Astrocyte of the spinal cord (primary cell): ENCODE measurements around the gene HCAR2.

Experiments used
- DNase-seq: peaks from one replicate; pipeline ENCODE4 v3.0.0; 2011; ENCODE audit warnings: low read depth, low spot score
- H3K4me3 ChIP-seq: 2 replicates; pipeline ENCODE4 v1.5.1; 2011; ENCODE audit warnings: low read depth, mild to moderate bottlenecking, low read length, moderate library complexity
- in situ Hi-C: cut with HindIII; loops from 2 replicates; pipeline ENCODE4 v1.10.0; 2017; ENCODE audit warnings: low sequenced_read_pairs
- TF ChIP-seq, protein P1 (sequence below): IDR thresholded peaks from 2 replicates; pipeline ENCODE4 v1.5.1; 2012; ENCODE audit warnings: low read depth, mild to moderate bottlenecking, low read length, inconsistent platforms

HCAR2 gene

DNA sequence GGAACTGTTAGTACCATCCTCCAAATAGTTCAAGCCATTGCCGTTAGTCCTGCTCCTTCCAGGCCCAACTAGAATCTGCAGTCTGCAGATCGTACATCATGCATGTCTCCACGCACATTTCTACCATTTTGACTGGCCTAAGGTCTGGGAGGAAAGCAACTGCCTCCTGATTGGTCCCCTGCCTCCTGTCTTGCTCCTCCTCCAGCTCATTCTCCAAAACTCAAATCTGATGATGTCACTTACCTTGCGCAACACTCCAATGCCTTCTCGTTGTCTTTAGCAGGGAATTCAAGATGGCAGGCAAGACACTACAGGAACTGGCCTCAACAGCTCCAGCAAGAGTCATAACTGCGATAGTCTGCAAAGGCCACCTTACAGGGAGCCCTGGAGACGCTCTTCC, 37.2 kb upstream of the HCAR2 start:
- DNase-seq = no peak
- in situ Hi-C loops = no loop called here
- H3K4me3 ChIP-seq = no peak overlapping the region
- TF ChIP-seq, protein P1, sequence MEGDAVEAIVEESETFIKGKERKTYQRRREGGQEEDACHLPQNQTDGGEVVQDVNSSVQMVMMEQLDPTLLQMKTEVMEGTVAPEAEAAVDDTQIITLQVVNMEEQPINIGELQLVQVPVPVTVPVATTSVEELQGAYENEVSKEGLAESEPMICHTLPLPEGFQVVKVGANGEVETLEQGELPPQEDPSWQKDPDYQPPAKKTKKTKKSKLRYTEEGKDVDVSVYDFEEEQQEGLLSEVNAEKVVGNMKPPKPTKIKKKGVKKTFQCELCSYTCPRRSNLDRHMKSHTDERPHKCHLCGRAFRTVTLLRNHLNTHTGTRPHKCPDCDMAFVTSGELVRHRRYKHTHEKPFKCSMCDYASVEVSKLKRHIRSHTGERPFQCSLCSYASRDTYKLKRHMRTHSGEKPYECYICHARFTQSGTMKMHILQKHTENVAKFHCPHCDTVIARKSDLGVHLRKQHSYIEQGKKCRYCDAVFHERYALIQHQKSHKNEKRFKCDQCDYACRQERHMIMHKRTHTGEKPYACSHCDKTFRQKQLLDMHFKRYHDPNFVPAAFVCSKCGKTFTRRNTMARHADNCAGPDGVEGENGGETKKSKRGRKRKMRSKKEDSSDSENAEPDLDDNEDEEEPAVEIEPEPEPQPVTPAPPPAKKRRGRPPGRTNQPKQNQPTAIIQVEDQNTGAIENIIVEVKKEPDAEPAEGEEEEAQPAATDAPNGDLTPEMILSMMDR = no peak

DNA sequence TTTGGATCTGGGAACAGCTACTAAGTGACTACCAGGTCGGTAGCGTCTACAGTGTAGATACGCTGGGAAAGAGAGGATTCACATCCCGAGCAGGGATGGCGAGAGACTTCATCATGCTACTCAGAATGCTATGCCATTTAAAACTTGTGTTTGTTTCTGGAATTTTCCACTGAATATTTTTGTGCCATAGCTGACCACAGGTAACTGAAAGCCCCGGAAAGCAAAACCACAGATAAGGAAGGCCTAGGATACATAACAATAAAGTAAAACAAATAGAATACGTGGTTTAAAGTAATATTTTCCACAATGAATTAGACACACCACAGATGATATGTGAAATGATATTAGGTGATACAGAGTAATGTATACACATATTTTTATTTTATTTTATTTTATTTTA, 35.4 kb upstream of the HCAR2 start:
- H3K4me3 ChIP-seq = no peak overlapping the region
- in situ Hi-C loops = no loop called here
- DNase-seq = peak; percentile 33
- TF ChIP-seq, protein P1 = no peak

DNA sequence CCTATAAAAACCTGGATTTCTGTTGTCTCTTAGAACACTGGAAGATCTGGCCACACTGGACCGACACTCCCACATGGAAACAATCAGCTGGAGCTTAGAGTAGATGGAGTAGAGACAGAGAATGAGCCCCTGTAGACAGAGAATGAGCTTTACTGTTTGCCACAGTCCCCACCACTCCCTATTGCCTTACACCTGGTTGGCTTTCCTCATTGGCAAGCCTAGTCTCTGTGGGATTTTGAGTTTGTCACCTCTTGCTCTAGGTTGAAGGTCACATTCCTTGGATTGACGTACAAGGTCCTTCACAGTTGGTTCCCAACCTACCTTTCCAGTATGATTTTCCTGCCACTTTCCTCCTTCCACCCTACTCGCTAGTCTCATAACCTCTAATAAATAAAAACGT, 29.5 kb upstream of the HCAR2 start:
- in situ Hi-C loops = no loop called here
- H3K4me3 ChIP-seq = no peak overlapping the region
- no peak for DNase-seq
- TF ChIP-seq, protein P1 = no peak

DNA sequence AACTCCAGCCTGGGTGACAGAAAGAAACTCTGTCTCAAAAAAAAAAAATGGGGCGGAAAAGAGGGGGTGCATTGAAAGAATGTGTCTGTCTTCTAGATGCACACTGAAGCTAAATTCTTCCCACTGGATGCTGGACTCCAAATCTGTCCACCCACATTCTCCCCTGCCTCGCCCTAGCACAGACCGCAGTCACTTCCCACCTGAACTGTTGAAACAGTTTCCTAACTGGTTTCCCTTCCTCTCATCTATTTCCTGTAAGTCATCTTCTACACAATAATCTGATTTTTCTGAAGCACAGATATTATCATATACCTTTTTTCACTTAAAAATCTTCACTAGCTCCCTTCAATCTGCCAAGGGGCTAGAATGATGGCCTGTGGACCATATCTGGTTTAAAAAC, 29.0 kb upstream of the HCAR2 start:
- in situ Hi-C loops = no loop called here
- TF ChIP-seq, protein P1 = no peak
- no peak for DNase-seq
- no peak overlapping the region for H3K4me3 ChIP-seq

DNA sequence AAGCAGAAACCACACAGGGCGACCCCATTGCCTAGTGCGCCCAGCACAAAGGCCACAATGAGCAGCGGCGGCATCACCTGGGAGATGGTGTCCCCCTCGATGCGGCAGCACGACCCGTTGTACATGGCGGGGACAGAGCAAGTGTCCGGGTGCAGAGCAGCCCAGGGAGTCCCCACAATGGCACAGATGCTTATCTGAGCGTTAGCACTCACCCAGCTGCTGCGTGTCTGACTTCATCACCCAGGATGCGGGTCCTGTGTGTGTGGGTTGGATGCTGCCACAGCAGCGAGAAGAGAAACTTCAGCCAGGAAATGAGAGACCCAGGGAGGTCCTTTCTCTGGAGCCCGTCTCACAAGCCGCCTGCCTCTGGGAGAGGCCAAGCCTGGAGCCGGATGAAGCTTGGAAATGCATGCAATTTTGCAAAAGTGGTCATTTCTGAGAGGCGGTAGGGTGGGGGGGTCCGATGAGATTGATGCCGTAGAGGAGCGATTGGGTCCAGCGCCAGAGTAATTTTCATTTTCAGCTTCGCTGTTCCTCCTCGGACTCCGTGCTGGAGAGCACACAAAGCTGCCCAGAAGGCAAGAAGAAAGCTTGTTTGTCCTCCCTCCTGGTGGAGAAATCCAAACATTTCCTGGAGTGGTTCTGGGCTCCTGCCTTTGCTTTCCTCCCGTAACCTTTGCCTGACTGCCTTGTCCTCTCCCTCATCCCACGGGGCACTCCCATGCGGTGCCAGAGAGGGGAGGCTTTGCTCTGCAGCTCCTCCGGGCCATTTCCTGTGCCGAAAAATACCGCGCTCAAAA, 27.3 kb upstream of the HCAR2 start, which contains the start of gene HCAR1:
Gene HCAR1, minus strand, starts transcription at position 630 of the 800 bp plus-strand sequence. Its CDS starts 505 bp downstream, at position 125.
- in situ Hi-C loops = no loop called here
- TF ChIP-seq, protein P1 = no peak
- DNase-seq = peak; percentile 55
- H3K4me3 ChIP-seq = peak within 1 kb of the TSS; percentile 42

DNA sequence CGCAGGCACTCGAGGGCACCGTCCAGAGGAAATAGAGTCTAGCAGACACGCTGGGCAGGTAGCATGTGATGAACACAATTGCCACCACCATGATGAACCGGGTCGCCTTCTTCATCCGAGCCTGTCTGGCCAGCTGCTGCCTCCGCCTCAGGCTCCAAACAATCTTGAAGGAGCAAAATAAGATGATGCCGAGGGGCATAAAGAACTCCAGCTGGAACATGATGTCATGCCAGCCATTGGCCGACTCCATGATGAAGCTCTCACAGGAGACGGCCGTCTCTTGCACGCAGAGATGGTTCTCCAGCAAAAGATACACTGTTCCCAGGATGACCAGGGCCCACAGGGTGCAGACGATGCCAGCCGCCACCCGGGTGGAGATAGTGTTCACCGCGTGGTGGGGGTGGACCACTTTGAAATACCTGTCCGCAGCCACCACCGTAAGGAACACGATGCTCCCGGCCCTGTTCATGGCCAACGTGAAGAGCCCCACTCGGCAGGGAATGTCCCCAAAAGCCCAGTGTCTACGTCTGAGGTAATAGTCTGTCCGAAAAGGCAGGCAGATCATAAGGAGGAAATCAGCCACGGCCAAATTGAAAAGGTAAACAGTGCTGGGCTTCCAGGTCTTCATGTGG, 26.5 kb upstream of the HCAR2 start:
- in situ Hi-C loops = no loop called here
- DNase-seq = no peak
- peak overlapping the region; percentile 42 for H3K4me3 ChIP-seq
- TF ChIP-seq, protein P1 = no peak
